WTC11 (cell line): ENCODE measurements around the gene STAU1. TPM values are rescaled to one million over a fixed set of nuclear protein-coding genes. Genes with fewer than 3 reads are reported as not detected.
"Not testable (repeated sequence)": the region's sequence is repeated elsewhere in the genome, so short reads cannot be mapped to it uniquely, and the experiment has no call there.

Experiments
- ATAC-seq: fragments of 200-7000 bp; cut with Tn5 transposase; 2 replicates; pipeline ENCODE4 v1.10.0; 2021; ENCODE audit warnings: mild to moderate bottlenecking, moderate library complexity
- CTCF ChIA-PET: fragments of 300-600 bp; sonication (Branson Sonifier 250); formaldehyde crosslinking; loops from one replicate; lab custom pipeline; 2021; ENCODE audit warnings: antibody characterized with exemption; lab: Charles Lee
- POLR2A ChIA-PET: fragments of 350-600 bp; sonication (Branson Sonifier 250); formaldehyde crosslinking; loops from one replicate; lab custom pipeline; 2021; ENCODE audit warnings: antibody characterized with exemption; lab: Charles Lee
- DNase-seq: peaks from one replicate; pipeline ENCODE4 v3.0.0; 2021; ENCODE audit warnings: low spot score
- H3K27ac Mint-ChIP-seq: 2 replicates; pipeline ENCODE4 v1.8.0; 2021; ENCODE audit warnings: mixed read lengths
- H3K27me3 Mint-ChIP-seq: 2 replicates; pipeline ENCODE4 v1.8.0; 2021; ENCODE audit warnings: low read depth, mild to moderate bottlenecking, moderate library complexity, mixed read lengths
- H3K36me3 Mint-ChIP-seq: 2 replicates; pipeline ENCODE4 v1.8.0; 2021; ENCODE audit warnings: mixed read lengths
- H3K4me1 Mint-ChIP-seq: 2 replicates; pipeline ENCODE4 v1.8.0; 2022; ENCODE audit warnings: mixed read lengths
- H3K4me3 Mint-ChIP-seq: 2 replicates; pipeline ENCODE4 v1.8.0; 2021; ENCODE audit warnings: mild to moderate bottlenecking, moderate library complexity, mixed read lengths
- H3K9me3 Mint-ChIP-seq: 2 replicates; pipeline ENCODE4 v1.8.0; 2021; ENCODE audit warnings: mixed read lengths
- CBFB ChIP-seq: sonication (generic); formaldehyde crosslinking; IDR thresholded peaks from 2 replicates; pipeline ENCODE4 v1.8.1; 2022; ENCODE audit warnings: mild to moderate bottlenecking, low read depth, missing genetic modification reagents
- CTCF ChIP-seq: fragments of 200-600 bp; IDR thresholded peaks from 2 replicates; pipeline ENCODE4 v1.8.0; 2022; ENCODE audit warnings: antibody characterized with exemption
- ELF4 ChIP-seq: sonication (generic); formaldehyde crosslinking; IDR thresholded peaks from 2 replicates; pipeline ENCODE4 v1.8.1; 2022; ENCODE audit warnings: low read depth, mild to moderate bottlenecking, moderate library complexity, missing genetic modification reagents
- NR2C2 ChIP-seq: sonication (generic); formaldehyde crosslinking; IDR thresholded peaks from 2 replicates; pipeline ENCODE4 v1.8.0; 2022; ENCODE audit warnings: mild to moderate bottlenecking, missing genetic modification reagents
- TEAD4 ChIP-seq: sonication (generic); formaldehyde crosslinking; IDR thresholded peaks from 2 replicates; pipeline ENCODE4 v1.8.0; 2022; ENCODE audit warnings: mild to moderate bottlenecking, missing genetic modification reagents
- ZBTB21 ChIP-seq: sonication (generic); formaldehyde crosslinking; IDR thresholded peaks from 2 replicates; pipeline ENCODE4 v1.8.1; 2023; ENCODE audit warnings: mild to moderate bottlenecking, missing genetic modification reagents, borderline replicate concordance
- ZNF219 ChIP-seq: sonication (generic); formaldehyde crosslinking; IDR thresholded peaks from 2 replicates; pipeline ENCODE4 v1.8.0; 2023; ENCODE audit warnings: missing genetic modification reagents, mild to moderate bottlenecking, borderline replicate concordance
- ZNF232 ChIP-seq: sonication (generic); formaldehyde crosslinking; IDR thresholded peaks from 2 replicates; pipeline ENCODE4 v1.8.0; 2022; ENCODE audit warnings: mild to moderate bottlenecking, missing genetic modification reagents
- total RNA-seq: library from RNA; stranded (reverse); gene quantifications from 3 replicates; pipeline ENCODE4 v1.2.3, GENCODE V29; 2021
- TF ChIP-seq, protein P1 (sequence below): sonication (generic); formaldehyde crosslinking; IDR thresholded peaks from 2 replicates; pipeline ENCODE4 v1.8.0; 2022; ENCODE audit warnings: mild to moderate bottlenecking, missing genetic modification reagents
- TF ChIP-seq, protein P2 (sequence below): sonication (generic); formaldehyde crosslinking; IDR thresholded peaks from 2 replicates; pipeline ENCODE4 v1.8.1; 2022; ENCODE audit warnings: mild to moderate bottlenecking, moderate library complexity, missing genetic modification reagents
- TF ChIP-seq, protein P3 (sequence below): sonication (generic); formaldehyde crosslinking; IDR thresholded peaks from 2 replicates; pipeline ENCODE4 v1.8.0; 2023; ENCODE audit warnings: missing genetic modification reagents, mild to moderate bottlenecking, borderline replicate concordance
- TF ChIP-seq, protein P4 (sequence below): sonication (generic); formaldehyde crosslinking; IDR thresholded peaks from 2 replicates; pipeline ENCODE4 v1.8.1; 2022; ENCODE audit warnings: low read depth, missing genetic modification reagents, borderline replicate concordance

The STAU1 gene
- total RNA-seq, 1 experiment from 2014 or later, result 92.6 TPM

DNA sequence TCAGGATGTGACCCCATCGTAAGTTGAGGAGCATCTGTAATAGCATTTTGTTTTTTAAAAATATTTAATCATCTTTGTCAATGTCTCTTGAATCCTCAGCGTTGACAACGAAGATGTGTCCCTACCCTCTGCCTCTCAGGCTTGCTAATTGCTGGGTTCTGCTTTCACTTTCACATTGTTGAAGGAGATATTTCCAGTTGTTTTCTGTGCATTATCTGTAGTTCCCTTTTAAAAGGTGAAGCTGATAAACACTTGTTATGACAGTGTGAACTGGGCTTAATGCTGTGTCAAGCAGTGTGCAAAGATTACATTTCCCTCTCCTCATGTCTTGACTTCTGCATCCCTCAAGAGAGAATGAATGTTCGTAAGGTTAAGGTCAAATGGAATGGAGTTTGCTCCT, 87.2 kb downstream of the STAU1 start (continued):
- TF ChIP-seq, protein P1, sequence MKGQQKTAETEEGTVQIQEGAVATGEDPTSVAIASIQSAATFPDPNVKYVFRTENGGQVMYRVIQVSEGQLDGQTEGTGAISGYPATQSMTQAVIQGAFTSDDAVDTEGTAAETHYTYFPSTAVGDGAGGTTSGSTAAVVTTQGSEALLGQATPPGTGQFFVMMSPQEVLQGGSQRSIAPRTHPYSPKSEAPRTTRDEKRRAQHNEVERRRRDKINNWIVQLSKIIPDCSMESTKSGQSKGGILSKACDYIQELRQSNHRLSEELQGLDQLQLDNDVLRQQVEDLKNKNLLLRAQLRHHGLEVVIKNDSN (CRISPR knock-in tag), result no peak
- TF ChIP-seq ZBTB21 (CRISPR knock-in tag) (no peak), CBFB (no peak)
- TF ChIP-seq, protein P2, sequence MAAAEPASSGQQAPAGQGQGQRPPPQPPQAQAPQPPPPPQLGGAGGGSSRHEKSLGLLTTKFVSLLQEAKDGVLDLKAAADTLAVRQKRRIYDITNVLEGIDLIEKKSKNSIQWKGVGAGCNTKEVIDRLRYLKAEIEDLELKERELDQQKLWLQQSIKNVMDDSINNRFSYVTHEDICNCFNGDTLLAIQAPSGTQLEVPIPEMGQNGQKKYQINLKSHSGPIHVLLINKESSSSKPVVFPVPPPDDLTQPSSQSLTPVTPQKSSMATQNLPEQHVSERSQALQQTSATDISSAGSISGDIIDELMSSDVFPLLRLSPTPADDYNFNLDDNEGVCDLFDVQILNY (CRISPR knock-in tag), result no peak
- TF ChIP-seq, protein P3, sequence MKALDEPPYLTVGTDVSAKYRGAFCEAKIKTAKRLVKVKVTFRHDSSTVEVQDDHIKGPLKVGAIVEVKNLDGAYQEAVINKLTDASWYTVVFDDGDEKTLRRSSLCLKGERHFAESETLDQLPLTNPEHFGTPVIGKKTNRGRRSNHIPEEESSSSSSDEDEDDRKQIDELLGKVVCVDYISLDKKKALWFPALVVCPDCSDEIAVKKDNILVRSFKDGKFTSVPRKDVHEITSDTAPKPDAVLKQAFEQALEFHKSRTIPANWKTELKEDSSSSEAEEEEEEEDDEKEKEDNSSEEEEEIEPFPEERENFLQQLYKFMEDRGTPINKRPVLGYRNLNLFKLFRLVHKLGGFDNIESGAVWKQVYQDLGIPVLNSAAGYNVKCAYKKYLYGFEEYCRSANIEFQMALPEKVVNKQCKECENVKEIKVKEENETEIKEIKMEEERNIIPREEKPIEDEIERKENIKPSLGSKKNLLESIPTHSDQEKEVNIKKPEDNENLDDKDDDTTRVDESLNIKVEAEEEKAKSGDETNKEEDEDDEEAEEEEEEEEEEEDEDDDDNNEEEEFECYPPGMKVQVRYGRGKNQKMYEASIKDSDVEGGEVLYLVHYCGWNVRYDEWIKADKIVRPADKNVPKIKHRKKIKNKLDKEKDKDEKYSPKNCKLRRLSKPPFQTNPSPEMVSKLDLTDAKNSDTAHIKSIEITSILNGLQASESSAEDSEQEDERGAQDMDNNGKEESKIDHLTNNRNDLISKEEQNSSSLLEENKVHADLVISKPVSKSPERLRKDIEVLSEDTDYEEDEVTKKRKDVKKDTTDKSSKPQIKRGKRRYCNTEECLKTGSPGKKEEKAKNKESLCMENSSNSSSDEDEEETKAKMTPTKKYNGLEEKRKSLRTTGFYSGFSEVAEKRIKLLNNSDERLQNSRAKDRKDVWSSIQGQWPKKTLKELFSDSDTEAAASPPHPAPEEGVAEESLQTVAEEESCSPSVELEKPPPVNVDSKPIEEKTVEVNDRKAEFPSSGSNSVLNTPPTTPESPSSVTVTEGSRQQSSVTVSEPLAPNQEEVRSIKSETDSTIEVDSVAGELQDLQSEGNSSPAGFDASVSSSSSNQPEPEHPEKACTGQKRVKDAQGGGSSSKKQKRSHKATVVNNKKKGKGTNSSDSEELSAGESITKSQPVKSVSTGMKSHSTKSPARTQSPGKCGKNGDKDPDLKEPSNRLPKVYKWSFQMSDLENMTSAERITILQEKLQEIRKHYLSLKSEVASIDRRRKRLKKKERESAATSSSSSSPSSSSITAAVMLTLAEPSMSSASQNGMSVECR (CRISPR knock-in tag), result no peak

DNA sequence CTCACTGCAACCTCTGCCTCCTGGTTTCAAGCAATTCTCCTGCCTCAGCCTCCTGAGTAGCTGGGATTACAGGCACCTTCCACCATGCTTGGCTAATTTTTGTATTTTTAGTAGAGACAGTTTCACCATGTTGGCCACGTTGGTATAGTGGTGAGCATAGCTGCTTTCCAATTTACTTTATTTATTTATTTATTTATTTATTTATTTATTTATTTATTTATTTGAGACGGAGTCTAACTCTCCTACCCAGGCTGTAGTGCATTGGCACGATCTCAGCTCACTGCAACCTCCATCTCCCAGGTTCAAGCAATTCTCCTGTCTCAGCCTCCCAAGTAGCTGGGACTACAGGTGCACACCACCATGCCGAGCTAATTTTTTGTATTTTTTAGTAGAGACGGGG, 87.8 kb downstream of the STAU1 start:
- H3K27ac Mint-ChIP-seq, DNase-seq, H3K9me3 Mint-ChIP-seq, H3K27me3 Mint-ChIP-seq, POLR2A ChIA-PET, H3K4me1 Mint-ChIP-seq, H3K4me3 Mint-ChIP-seq, CTCF ChIA-PET, ATAC-seq: not testable (repeated sequence)
- peaks cover 77% of the 10 kb centered on the region for H3K36me3 Mint-ChIP-seq

DNA sequence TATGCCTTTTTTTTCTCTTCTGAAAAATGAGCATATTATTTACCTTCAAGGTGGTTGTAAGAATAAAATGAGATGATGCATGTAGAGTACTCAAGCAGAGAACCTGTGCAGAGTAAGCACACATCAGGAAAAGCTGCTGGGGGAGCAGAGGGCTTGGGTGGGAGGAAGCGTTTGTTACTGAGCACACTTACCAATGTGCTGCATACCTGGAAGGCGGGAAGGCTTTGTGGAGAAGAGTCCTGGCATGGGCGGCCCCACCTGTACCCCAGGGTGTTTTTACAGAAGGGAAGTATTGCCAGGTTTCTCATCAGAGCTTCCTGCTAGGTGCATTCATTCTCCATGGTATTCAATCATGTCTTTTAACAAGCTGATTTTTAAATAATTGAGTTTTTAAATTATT, 89.1 kb downstream of the STAU1 start:
- peak overlapping the region; percentile 68 for H3K27ac Mint-ChIP-seq
- H3K36me3 Mint-ChIP-seq, result peaks cover 81% of the 10 kb centered on the region

DNA sequence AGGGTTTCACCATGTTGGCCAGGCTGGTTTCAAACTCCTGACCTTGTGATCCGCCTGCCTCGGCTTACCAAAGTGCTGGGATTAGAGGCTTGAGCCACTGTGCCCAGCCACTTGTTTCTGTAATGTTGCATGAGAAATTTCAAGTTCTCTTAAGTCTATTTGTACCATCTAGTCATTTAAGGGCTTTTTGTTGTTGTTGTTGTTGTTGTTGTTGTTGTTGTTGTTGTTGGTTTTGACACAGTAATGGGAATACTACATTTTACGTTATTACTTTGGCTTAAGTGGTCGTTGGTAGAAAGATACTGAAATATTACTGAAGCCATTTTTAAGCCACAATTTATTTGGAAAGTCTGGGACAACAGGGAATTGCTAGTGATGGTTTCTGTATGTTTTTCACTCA, 90.0 kb downstream of the STAU1 start:
- H3K4me3 Mint-ChIP-seq, result no peak overlapping the region

More for the DNA sequence above, 89.1 kb downstream of the STAU1 start:
- DNase-seq, result no peak
- no peaks in the 10 kb centered on the region for H3K27me3 Mint-ChIP-seq
- ChIA-PET POLR2A (no interaction called here), CTCF (no interaction called here)
- ATAC-seq, result no peak
- H3K4me1 Mint-ChIP-seq, result peaks cover 2% of the 10 kb centered on the region
- H3K9me3 Mint-ChIP-seq, result no peaks in the 10 kb centered on the region
- no peak overlapping the region for H3K4me3 Mint-ChIP-seq
- TF ChIP-seq ELF4 (no peak), NR2C2 (CRISPR knock-in tag) (no peak)
- TF ChIP-seq, all 79 proteins: peak for 0

More for the DNA sequence above, 90.0 kb downstream of the STAU1 start:
- ATAC-seq, result no peak
- Mint-ChIP-seq H3K36me3 (peaks cover 84% of the 10 kb centered on the region), H3K4me1 (no peaks in the 10 kb centered on the region), H3K9me3 (no peaks in the 10 kb centered on the region), H3K27me3 (no peaks in the 10 kb centered on the region), H3K27ac (peak overlapping the region; percentile 72)
- CTCF ChIA-PET, result interaction anchor here (0.6 kb wide), 1 partner anchor 34 kb away, joined by 7 read pairs; no protein-coding TSS in a partner anchor
- TF ChIP-seq ZNF219 (no peak), TEAD4 (CRISPR knock-in tag) (no peak), CTCF (no peak), ZNF232 (CRISPR knock-in tag) (no peak)
- TF ChIP-seq, protein P4, sequence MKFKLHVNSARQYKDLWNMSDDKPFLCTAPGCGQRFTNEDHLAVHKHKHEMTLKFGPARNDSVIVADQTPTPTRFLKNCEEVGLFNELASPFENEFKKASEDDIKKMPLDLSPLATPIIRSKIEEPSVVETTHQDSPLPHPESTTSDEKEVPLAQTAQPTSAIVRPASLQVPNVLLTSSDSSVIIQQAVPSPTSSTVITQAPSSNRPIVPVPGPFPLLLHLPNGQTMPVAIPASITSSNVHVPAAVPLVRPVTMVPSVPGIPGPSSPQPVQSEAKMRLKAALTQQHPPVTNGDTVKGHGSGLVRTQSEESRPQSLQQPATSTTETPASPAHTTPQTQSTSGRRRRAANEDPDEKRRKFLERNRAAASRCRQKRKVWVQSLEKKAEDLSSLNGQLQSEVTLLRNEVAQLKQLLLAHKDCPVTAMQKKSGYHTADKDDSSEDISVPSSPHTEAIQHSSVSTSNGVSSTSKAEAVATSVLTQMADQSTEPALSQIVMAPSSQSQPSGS, result no peak
- TF ChIP-seq, protein P1 (CRISPR knock-in tag), result no peak
- DNase-seq, result no peak
- POLR2A ChIA-PET, result no interaction called here
